GM12878 (cell line): ENCODE data around the gene LTB4R2. TPM values are rescaled to one million over a fixed set of nuclear protein-coding genes. Genes with fewer than 3 reads are reported as not detected.
A peak's percentile ranks its signal among the peaks of the same experiment; 100 is the strongest.

Experiments
- CHD2 ChIP-seq: IDR thresholded peaks from 2 replicates; pipeline ENCODE4 v1.6.1; 2011; ENCODE audit warnings: low read depth, low read length, improper control_type of control experiment, borderline replicate concordance
- CHD4 ChIP-seq: fragments of 200-600 bp; sonication (generic); IDR thresholded peaks from 2 replicates; pipeline ENCODE4 v1.6.1; 2016; ENCODE audit warnings: mild to moderate bottlenecking
- ESRRA ChIP-seq: IDR thresholded peaks from 2 replicates; pipeline ENCODE4 v1.6.1; 2012; ENCODE audit warnings: mild to moderate bottlenecking, low read length, improper control_type of control experiment
- IRF4 ChIP-seq: IDR thresholded peaks from 2 replicates; pipeline ENCODE4 v1.6.1; 2011; ENCODE audit warnings: low read depth, low read length
- MTA3 ChIP-seq: IDR thresholded peaks from 2 replicates; pipeline ENCODE4 v1.6.1; 2012; ENCODE audit warnings: low read length, inconsistent platforms, borderline replicate concordance
- MYB ChIP-seq: fragments of 150-350 bp; IDR thresholded peaks from 2 replicates; pipeline ENCODE4 v1.6.1; 2014; ENCODE audit warnings: mild to moderate bottlenecking, low read depth, low read length, borderline replicate concordance
- MYC ChIP-seq: IDR thresholded peaks from 2 replicates; pipeline ENCODE4 v1.6.1; 2011; ENCODE audit warnings: mild to moderate bottlenecking, low read length, moderate library complexity, inconsistent platforms; ENCODE audit not compliant: insufficient read depth, insufficient replicate concordance, insufficient read length, severe bottlenecking
- NFYB ChIP-seq: IDR thresholded peaks from 2 replicates; pipeline ENCODE4 v1.6.1; 2011; ENCODE audit warnings: low read depth, mild to moderate bottlenecking, low read length, improper control_type of control experiment, moderate library complexity; ENCODE audit not compliant: insufficient read depth
- PAX5 ChIP-seq: IDR thresholded peaks from 2 replicates; pipeline ENCODE4 v1.6.1; 2011; ENCODE audit warnings: low read depth, low read length, borderline replicate concordance
- PBX3 ChIP-seq: IDR thresholded peaks from 2 replicates; pipeline ENCODE4 v1.6.1; 2011; ENCODE audit warnings: mild to moderate bottlenecking, low read depth, low read length, moderate library complexity; ENCODE audit not compliant: insufficient replicate concordance
- POLR2AphosphoS5 ChIP-seq: IDR thresholded peaks from 2 replicates; pipeline ENCODE4 v1.6.1; 2011; ENCODE audit warnings: mild to moderate bottlenecking, low read length, inconsistent platforms
- RBBP5 ChIP-seq: fragments of 200-600 bp; sonication (generic); conservative IDR thresholded peaks from 2 replicates; pipeline ENCODE4 v1.6.1; 2016
- RELA ChIP-seq: fragments of 450-650 bp; IDR thresholded peaks from 2 replicates; pipeline ENCODE4 v1.8.0; 2014; ENCODE audit warnings: borderline replicate concordance; ENCODE audit not compliant: partially characterized antibody
- SREBF1 ChIP-seq: IDR thresholded peaks from 2 replicates; pipeline ENCODE4 v1.6.1; 2012; ENCODE audit warnings: mild to moderate bottlenecking, low read length
- YY1 ChIP-seq: IDR thresholded peaks from 2 replicates; pipeline ENCODE4 v1.6.1; 2011; ENCODE audit warnings: low read depth, mild to moderate bottlenecking, low read length
- ZBTB4 ChIP-seq: fragments of 450-650 bp; formaldehyde crosslinking; IDR thresholded peaks from 2 replicates; pipeline ENCODE4 v1.4.0; 2022; ENCODE audit warnings: mild to moderate bottlenecking, moderate library complexity
- ZNF687 ChIP-seq: fragments of 450-650 bp; IDR thresholded peaks from 2 replicates; pipeline ENCODE4 v1.6.1; 2017; ENCODE audit warnings: mild to moderate bottlenecking, moderate library complexity
- polyA plus RNA-seq, 11 experiments: library from polyadenylated mRNA; depleted of rRNA in 4 of 11; unstranded in 6 of 11; stranded (reverse) in 5 of 11; fragments of >200 nt; fragmentation: Nextera tagmentation in 4 of 11; fragmentation: Illumina TruSeq in 1 of 11; extraction: Ambion mirVana in 4 of 11; extraction: Trizol in 1 of 11; gene quantifications; 1 replicate in 1 of 11; 2 replicates in 10 of 11; pipeline versions ENCODE4 v1.2.1 to v1.2.3, GENCODE V29; 2011 to 2016; ENCODE audit warnings: inconsistent platforms in 2 of 11, missing spikeins in 2 of 11, low read depth in 1 of 11
- total RNA-seq, 4 experiments: library from RNA; depleted of rRNA in 3 of 4; stranded (reverse); fragments of >200 nt in 3 of 4; fragmentation: Illumina TruSeq in 1 of 4; extraction: Trizol in 1 of 4; gene quantifications; 2 replicates each; pipeline versions ENCODE4 v1.2.1 to v1.2.3, GENCODE V29; 2013 to 2021

The LTB4R2 gene
- total and polyA plus RNA-seq, 10 of the 15 experiments (the other 5 are each of a cell fraction or from before 2014, with no cell fraction given), result 0.06 to 16.0 (median 2.6) TPM

- no peak for TF ChIP-seq PBX3
- TF ChIP-seq YY1, result peak; percentile 74; the same call in 1 of the 2 replicates
- no peak for TF ChIP-seq ZBTB4
- TF ChIP-seq MYB, result no peak
- peak; percentile 60; the same call in 1 of the 2 replicates for TF ChIP-seq CHD2
- TF ChIP-seq NFYB, result no peak
- 0 out of 2 replicates have a peak, but pooled peaks have one; percentile 17 for TF ChIP-seq PAX5
- TF ChIP-seq ZNF687, result peak; percentile 67; the same call in 1 of the 2 replicates
- no peak for TF ChIP-seq MTA3
- 0 out of 2 replicates have a peak, but pooled peaks have one; percentile 50 for TF ChIP-seq ESRRA
- TF ChIP-seq CHD4, result no peak
- no peak for TF ChIP-seq RBBP5
- no peak for TF ChIP-seq IRF4
- no peak for TF ChIP-seq SREBF1
- peak; percentile 31 for TF ChIP-seq RELA
- TF ChIP-seq MYC, result peak; percentile 32
- TF ChIP-seq POLR2AphosphoS5, result peak; percentile 64
Measured at GRCh38 chr14:24299255-24300191, 10.4 kb upstream of the LTB4R2 start, which contains the start of the genes DHRS1 and NOP9 (continued).
